ENCODE data around the gene CAMTA1. TPM values are rescaled to one million over a fixed set of nuclear protein-coding genes. Genes with fewer than 3 reads are reported as not detected.

Gene CAMTA1
- polyA plus RNA-seq, 4 donors: 89.3 to 98.2 (median 92.9) TPM

DNA sequence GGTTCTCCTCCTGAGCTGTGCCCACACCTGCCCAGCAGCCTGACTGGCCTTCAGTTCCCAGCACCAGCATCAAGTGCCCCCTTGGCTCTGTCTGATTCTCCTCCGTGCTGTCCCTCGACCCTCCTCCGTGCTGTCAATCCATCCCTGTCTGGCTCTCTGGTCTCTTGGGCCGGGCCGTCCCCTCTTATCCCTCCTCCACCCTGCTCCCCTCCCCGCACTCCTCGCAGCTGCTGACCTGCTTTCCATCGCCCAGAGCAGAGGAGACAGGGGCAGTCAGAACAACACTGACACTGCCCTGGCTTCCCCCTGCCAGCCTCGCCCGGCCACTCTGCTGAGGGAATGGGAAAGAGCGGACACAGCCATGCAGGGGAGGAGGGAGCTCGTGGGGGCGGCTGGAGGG lies 267.4 kb downstream of the CAMTA1 start:
- no peak for DNase-seq (ENCODE audit: low read depth in 4 of 4, low spot score in 3 of 4)

DNA sequence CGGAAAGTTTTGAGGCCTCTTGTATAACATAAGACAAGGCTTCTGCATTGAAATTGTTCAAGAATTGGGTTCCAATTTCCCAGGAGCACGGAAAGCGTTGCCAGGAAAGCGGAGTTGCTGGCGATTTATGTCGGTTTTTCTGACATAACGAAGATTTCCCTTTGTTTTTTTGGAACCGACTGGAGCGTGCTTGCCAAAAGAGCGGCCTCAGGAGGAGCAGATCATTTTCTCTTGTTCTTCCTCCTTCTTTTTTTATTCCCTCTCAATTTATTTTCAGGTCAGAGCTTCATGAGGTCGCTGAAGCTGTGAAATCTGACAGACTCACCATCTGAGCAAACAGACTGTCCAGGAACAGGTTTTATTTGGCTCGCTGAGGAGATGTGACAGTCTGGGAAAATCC lies 275.5 kb downstream of the CAMTA1 start:
- no peak for DNase-seq (ENCODE audit: low read depth in 4 of 4, low spot score in 3 of 4)

- DNase-seq (ENCODE audit: low read depth in 4 of 4, low spot score in 3 of 4): no peak
These were observed 277.2 kb downstream of the CAMTA1 start for GRCh38 chr1:7062346-7063061.

DNA sequence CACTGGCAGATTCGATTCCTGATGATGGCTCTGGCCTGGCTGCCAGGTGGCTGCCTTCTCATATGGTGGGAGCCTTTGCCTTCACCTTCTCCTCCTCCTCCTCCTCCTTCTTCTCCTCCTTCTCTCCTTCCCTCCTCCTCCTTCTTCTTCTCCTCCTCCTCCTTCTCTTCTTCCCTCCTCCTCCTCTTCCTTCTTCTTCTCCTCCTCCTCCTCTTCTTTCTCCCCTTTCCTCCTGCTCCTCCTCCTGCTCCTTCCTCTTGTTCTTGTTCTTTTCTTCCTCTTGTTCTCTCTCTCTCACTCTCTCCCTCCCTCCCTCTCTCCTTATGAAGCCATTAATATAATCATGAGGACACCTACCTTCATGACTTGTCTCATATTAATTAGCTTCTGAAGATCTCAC lies 278.7 kb downstream of the CAMTA1 start:
- DNase-seq (ENCODE audit: low read depth in 4 of 4, low spot score in 3 of 4): no peak

DNA sequence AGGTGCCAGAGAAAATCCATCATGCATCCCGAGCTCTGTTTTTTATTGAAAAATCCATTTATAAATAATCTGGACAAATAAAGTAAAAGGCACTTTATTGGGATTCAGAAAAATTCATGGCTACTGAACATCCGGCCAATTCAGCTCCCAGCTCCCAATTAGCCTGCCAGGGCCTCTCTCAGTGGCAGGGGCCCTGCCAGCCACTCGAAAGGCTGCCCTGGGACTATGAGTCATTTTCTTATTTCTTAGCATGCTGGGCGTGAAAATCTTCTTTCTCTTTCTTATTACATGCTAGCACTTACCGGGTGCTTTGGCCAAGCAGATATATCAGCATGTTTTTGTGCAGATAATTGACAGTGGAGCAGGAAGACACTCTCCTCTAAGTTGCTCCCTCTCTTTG lies 283.3 kb downstream of the CAMTA1 start:
- no peak for DNase-seq (ENCODE audit: low read depth in 4 of 4, low spot score in 3 of 4)

DNA sequence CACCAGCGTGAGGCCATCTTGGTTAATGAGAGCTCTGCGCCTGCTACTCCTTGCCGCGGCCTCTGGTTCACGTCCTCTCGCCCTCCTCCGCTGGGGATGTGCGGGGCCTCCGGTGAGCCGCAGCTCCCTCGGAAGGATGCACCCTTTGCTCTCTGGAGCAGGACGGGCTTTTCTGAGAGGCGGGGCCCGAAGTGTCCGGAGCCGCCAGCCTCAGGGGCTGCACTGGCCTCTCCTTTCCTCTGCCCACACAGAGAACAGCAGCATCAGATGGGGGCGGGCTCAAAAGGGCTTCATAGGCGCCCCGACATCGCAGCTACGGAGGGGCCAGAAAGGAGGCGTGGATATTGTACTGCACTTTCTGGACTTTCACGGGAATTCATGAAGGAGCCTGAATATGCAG lies 284.7 kb downstream of the CAMTA1 start:
- DNase-seq (ENCODE audit: low read depth in 4 of 4, low spot score in 3 of 4): peak in 1 of 4 donors; percentile 13

DNA sequence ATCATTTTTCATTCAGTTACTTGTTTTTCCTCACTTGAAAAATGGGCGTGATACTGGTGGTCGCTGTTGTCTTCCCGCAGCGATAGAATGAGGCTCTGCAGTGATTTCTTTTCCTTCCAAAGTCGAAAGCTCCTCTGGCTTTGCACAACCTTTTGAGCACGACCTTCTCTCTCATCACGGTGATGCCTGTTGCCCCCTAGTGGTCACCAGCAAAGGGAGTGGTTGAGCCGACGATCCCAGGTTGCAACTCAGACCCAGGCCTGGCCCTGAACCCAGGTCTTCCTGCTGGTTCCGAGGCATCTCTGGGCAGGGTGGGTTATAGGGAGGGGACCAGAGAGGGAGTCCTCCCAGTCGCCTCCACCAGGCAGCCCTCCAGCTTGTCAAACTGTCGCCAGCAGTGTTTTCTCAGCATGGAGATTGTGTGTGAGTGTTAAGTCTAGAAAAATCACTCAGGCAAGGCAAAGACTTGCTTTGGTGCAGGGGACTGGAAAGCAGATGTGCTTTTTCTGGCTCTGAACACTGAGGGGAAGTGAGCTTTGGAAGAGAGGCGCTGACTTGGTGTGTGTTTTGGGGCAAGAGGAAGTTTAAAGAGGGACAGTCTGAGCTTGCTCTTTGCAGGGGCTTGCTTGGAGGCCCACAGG lies 285.3 kb downstream of the CAMTA1 start:
- peak; percentile 36 to 60 (median 55) for DNase-seq (ENCODE audit: low read depth in 4 of 4, low spot score in 3 of 4)

- DNase-seq (ENCODE audit: low read depth in 4 of 4, low spot score in 3 of 4): no peak
These were observed 290.9 kb downstream of the CAMTA1 start for GRCh38 chr1:7076117-7076516.

GRCh38 chr1:7076572-7076971 lies 291.3 kb downstream of the CAMTA1 start:
- DNase-seq (ENCODE audit: low read depth in 4 of 4, low spot score in 3 of 4): no peak

DNA sequence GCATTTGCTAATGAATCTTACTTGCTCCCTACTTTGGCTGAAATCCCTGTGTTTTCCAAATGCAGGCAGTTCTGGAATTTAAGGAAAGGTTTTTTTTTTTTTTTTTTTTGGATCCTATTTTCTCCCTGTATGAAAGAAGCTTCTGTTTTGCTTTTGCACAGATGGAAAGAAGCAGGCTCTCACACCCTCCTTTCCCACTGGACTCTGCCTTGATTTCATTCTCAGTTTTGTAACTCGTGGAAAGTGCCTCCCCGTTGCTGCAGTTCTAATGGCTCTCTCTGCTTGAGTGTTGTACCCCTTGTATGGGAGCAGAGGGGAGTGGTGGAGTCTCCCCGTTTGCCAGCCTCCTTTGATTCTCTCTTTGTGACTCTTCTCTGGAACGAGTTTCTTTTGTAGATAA lies 291.9 kb downstream of the CAMTA1 start:
- DNase-seq (ENCODE audit: low read depth in 4 of 4, low spot score in 3 of 4): no peak

- no peak for DNase-seq (ENCODE audit: low read depth in 4 of 4, low spot score in 3 of 4)
These were observed 292.7 kb downstream of the CAMTA1 start for GRCh38 chr1:7077970-7078369.

DNA sequence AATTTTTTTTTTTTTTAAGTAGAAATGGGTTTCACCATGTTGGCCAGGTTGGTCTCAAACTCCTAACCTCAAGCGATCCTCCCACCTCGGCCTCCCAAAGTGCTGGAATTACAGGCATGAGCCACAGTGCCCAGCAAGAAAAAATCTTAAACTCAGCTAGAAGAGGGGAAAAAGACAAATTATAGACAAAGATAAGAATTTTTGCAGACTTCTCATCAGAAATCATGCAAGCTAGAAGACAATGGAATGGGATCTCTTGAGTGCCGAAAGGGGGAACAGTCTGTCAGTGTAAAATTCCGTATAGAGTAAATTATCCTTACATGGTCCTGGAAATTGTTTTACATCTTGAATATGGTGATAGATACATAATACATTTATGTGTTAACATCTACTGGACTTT lies 294.4 kb downstream of the CAMTA1 start:
- DNase-seq (ENCODE audit: low read depth in 4 of 4, low spot score in 3 of 4): no peak

- DNase-seq (ENCODE audit: low read depth in 4 of 4, low spot score in 3 of 4): no peak
These were observed 299.1 kb downstream of the CAMTA1 start for GRCh38 chr1:7084232-7084894.

DNA sequence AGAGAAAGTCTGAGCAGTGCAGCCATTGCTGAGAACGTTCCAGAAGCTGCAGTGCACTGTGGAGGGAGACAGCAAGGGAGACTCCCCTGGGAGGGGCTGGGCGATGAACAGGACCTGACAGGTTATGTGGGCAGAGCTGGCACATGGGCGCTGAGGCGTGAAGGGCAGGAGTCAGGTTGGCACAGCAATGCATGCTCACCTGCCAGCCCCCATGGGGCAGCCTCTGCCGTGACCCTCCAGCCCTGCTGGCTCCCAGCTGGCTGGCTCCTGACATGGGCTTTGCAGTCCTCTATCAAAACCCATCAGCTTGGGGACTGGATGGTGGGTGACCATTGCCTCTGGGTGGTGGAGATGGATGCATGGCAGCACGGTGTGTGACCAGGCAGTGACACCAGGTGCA lies 300.3 kb downstream of the CAMTA1 start:
- DNase-seq (ENCODE audit: low read depth in 4 of 4, low spot score in 3 of 4): no peak

GRCh38 chr1:7086106-7086505 lies 300.9 kb downstream of the CAMTA1 start:
- DNase-seq (ENCODE audit: low read depth in 4 of 4, low spot score in 3 of 4): no peak

DNA sequence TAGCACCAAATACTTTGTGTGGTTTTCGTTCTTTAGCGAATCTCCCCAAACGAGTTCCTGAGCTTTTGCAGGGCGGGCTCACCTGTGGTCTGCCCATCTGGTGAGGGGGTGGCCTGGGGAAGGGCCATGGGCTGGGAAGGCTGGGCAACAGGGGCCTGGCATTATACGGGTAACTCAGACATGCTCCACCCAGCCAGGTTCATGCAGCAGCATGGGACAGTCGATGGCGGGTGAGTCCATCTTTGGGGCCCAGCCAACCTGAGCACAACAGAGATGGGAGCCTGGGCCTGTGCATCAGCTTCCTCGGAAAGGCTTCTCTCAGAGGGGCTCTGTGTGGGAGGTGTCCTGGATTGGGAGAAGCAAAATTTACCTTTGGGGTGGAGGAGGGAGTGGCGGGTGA lies 302.6 kb downstream of the CAMTA1 start:
- DNase-seq (ENCODE audit: low read depth in 4 of 4, low spot score in 3 of 4): no peak

- no peak for DNase-seq (ENCODE audit: low read depth in 4 of 4, low spot score in 3 of 4)
These were observed 304.2 kb downstream of the CAMTA1 start for GRCh38 chr1:7089497-7089896.

- DNase-seq (ENCODE audit: low read depth in 4 of 4, low spot score in 3 of 4): no peak
These were observed 308.0 kb downstream of the CAMTA1 start for GRCh38 chr1:7093297-7093696.

DNA sequence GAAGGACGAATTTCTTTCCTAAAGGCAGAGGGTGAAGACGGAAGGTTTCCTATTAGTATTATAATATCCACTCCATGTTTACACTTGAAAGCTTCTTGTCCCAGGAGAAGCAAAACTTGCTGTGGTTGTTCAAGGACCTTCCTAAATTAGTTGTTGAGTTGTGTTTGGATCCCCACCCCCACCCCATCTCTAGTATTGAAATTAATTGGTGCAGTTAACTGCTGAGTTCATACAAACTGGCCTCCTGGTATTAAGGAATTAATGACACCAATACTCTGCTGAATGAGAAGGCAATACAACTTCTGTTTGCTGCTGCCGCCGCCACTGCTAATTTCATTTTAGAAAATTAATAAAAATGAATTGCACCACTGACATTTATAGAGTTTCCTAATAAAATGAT lies 308.8 kb downstream of the CAMTA1 start:
- DNase-seq (ENCODE audit: low read depth in 4 of 4, low spot score in 3 of 4): no peak

DNA sequence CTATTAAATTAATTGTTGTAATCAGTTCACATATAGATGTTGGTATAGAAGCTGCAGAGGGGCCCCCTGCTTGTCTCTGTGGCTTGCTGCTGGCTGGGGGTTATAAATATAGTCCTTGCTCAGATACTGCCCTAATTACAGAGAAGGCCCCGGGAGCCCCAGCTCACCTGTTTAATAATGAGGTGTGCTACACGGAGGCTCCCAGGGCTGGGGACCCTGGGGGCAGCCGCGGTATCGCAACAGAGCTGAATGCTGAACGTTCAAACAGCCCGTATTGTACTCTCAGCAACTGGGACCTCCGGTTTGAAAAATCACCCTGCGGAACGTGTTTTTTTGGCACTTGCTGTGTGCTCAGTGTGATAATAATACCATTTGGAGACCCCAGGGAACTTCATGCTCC lies 309.3 kb downstream of the CAMTA1 start:
- DNase-seq (ENCODE audit: low read depth in 4 of 4, low spot score in 3 of 4): no peak

GRCh38 chr1:7095343-7095964 lies 310.2 kb downstream of the CAMTA1 start:
- no peak for DNase-seq (ENCODE audit: low read depth in 4 of 4, low spot score in 3 of 4)

Data from right renal pelvis (tissue), 4 donors.